H4 (cell line): ENCODE measurements around the gene CAMP. TPM values are rescaled to one million over a fixed set of nuclear protein-coding genes. Genes with fewer than 3 reads are reported as not detected.
A peak's percentile ranks its signal among the peaks of the same experiment; 100 is the strongest.
"Not testable (repeated sequence)": the region's sequence is repeated elsewhere in the genome, so short reads cannot be mapped to it uniquely, and the experiment has no call there.

ENCODE experiments used
- DNase-seq: peaks from one replicate; pipeline ENCODE4 v3.0.0-alpha.2; 2015; ENCODE audit warnings: low spot score
- total RNA-seq: library from RNA; depleted of rRNA; stranded (reverse); fragments of >200 nt; shearing (Covaris generic); gene quantifications from 2 replicates; pipeline ENCODE4 v1.2.3, GENCODE V29; 2014; rRNA removed

Gene CAMP
- total RNA-seq, 1 experiment from 2014 or later = 0.15 TPM

DNA sequence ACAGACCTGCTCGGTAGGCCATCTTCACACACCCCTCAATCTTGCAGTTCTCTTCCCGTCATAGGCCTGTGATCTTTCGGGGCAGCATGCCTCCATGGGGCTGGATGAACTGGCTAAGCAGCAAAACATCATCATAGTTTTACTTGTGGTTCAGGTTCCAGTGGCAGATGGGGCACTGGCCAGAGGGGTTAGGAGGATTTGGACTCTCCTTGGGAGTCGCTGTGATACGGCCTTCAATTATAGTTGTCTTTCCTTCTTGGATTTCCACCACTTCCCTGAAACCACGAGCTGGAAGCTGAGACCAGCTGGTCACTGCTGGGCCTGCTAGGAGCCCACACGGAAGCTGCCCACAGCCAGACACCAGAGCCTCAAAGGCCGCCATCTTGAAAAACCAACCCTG is 33.3 kb downstream of the CAMP start:
- DNase-seq = no peak

DNA sequence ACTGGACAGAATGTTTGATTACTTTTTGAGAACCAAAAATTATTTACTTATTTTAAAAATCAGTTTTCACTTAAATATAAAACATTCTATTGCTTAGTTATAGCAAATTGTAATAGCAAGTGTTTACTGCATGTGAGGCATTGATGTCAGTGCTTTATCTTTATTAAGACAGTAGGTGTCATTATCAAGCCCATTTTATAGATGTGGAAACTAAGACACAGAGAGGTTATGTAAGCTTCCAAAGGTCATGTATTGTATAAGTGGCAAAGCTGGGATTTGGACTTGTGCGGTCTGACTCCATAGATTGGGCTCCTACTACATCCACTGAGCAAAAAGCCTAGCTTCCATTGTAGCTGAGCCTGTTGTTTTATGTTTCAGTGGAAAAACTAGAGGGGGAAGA is 35.2 kb downstream of the CAMP start:
- DNase-seq = no peak

DNA sequence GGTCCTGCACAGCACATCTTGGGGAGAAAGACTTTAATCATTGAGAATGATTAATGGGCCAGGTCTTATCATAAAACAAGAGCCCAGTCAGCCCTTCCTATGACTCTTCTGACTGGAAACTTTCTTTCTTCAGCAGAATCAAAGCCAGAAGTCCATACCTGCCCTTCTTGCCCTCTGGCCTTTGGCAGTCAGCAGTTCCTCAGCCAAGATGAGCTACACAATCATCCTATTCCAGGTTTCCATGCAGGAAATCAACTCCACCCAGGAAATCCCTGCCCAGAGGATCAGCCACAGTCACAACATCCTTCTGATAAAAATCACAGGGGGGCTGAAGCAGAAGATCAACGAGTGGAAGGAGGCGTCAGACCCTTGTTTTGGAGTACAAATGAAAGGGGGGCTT is 44.5 kb downstream of the CAMP start:
- no peak for DNase-seq

DNA sequence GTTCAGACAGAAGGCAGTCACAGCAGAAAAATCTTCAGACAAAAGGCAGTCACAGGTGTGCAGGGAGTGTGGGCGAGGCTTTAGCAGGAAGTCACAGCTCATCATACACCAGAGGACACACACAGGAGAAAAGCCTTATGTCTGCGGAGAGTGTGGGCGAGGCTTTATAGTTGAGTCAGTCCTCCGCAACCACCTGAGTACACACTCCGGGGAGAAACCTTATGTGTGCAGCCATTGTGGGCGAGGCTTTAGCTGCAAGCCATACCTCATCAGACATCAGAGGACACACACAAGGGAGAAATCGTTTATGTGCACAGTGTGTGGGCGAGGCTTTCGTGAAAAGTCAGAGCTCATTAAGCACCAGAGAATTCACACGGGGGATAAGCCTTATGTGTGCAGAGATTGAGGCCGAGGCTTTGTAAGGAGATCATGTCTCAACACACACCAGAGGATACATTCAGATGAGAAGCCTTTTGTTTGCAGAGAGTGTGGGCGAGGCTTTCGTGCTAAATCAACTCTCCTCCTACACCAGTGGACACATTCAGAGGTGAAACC is 45.2 kb downstream of the CAMP start:
- DNase-seq = no peak

DNA sequence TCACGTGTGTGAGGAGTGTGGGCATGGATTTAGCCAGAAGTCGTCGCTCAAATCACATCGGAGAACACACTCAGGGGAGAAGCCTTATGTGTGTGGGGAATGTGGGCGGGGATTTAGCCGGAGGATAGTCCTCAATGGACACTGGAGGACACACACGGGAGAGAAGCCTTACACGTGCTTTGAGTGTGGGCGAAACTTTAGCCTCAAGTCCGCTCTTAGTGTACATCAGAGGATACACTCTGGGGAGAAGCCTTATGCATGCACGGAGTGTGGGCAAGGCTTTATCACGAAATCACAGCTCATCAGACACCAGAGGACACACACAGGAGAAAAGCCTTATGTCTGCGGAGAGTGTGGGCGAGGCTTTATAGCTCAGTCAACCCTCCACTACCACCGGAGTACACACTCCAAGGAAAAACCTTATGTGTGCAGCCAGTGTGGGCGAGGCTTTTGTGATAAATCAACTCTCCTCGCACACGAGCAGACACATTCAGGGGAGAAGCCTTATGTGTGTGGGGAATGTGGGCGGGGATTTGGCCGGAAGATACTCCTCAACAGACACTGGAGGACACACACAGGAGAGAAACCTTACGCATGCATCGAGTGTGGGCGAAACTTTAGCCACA is 45.8 kb downstream of the CAMP start:
- no peak for DNase-seq

DNA sequence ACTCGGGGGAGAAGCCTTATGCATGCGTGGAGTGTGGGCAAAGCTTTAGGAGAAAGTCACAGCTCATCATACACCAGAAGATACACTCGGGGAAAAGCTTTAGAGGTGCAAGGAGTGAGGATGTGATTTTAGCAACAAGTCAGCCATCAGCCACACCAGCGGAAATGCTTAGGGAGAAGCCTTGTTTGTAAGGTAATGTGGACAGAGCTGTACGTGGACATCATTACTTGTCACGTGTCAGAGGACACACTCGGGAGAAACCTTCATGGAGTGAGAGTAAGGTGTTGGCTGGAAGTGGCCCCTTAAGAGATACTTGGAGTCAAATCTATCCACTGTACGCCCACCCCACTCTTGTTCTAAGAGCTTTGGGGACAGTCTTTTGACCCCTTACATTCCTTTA is 46.3 kb downstream of the CAMP start:
- DNase-seq = no peak

DNA sequence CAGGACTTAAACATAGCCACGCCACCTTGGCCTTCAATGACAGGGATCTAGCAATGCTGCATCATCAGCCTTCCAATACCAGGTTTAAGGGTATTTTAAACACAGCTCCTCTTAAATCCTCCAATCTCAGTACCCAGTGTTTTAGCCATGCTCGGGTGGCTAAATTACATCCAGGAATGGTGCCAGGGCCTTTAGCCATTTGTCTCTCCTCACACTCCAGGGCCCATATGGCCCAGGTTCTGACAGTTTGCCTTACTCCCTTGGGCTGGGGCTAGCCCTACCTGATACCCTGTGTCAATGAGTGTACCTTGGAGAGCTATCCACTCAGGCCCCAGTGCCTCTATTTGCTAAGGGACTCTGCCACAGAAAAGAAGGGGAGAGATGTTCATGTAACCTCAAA is 47.0 kb downstream of the CAMP start:
- DNase-seq = no peak

DNA sequence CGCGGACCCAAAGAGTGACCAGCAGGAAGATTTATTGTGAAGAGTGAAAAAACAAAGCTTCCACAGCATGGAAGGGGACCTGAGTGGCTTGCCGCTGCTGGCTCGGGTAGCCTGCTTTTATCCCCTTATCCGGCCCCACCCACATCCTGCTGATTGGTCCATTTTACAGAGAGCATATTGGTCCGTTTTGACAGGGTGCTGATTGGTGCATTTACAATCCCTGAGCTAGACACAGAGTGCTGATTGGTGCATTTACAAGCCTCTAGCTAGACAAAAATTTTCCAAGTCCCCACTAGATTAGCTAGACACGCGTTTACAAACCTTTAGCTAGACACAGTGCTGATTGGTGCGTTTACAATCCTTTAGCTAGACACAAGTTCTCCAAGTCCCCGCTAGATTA is 47.9 kb downstream of the CAMP start:
- not testable (repeated sequence) for DNase-seq

DNA sequence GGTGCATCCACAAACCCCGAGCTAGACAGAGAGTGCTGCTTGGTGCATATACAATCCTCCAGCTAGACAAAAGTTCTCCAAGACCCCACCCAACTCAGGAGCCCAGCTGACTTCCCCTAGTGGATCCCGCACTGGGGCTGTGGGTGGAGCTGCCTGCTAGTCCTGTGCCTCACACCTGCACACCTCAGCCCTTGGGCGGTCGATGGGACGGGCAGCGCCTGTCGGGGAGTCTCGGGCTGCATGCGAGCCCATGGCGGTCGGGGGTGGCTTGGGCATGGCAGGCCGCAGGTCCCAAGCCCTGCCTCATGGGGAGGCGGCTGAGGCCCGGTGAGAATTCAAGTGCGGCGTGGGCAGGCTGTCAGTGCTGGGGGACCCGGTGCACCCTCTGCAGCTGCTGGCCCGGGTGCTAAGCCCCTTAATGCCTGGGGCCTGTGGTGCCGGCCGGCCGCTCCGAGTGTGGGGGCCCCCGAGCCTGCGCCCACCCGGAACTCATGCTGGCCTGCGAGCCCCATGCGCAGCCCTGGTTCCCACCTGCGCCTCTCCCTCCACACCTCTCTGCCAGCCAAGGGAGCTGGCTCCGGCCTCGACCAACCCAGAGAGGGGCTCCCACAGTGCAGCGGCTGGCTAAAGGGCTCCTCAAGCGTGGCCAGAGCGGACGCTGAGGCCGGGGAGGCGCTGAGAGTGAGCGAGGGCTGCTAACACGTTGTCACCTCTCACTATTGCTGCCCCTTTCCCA is 48.6 kb downstream of the CAMP start:
- no peak for DNase-seq

DNA sequence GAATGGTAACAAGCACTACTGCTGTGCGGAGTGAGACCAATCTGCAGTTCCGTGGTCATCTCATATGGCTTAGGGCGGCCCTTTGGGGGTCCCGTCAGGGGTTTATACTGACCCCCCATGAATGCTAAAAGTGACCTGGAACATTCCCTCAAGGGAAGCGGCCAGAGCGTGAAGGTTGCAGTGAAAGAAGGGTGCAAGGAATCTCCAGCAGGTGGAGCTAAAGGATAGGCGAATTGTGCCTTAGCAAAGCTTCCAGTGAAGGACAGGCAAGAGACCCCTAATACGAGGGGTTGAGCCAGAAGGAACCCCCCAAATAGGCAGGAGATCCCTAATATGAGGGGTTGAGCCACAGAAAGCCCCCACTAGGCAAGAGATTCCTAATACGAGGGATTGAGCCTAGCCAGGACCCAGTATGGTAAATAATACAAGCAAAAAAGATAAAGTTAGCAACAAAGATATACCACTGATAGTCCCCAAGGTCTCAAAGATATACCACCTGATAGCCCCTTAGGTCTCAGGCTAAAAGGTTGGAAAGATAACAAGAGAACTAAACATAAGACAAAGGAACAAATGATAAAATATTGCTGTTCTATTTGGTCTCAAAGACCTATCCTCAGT is 50.4 kb downstream of the CAMP start:
- peak; percentile 18 for DNase-seq

DNA sequence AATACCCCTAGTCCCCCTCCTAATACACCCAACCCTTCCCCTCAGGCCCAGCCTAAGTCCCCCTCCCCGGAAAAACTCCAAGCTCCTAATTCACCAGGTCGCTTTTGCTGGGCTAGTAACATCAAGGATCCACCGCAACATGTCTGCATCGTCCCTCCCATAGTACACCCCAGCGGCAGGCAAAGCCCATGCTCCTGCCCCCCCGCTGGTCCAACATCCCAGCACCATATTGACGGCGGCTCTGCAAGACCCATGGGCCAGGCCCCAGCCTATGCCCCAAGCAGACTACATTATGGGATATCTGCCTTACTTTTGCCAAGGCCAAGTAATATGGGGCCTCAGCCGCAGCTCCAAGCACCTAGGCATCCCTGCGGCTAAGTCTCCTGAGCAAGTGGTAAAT is 51.2 kb downstream of the CAMP start:
- no peak for DNase-seq

Other genes starting within 250 kb of the CAMP start
- gene MAP4, start 207.1 kb upstream of the CAMP start, total RNA-seq = 35.8 and 40.8 TPM in 2 replicates
- gene CDC25A, start 35.1 kb upstream of the CAMP start, total RNA-seq = 10.0 and 12.2 TPM in 2 replicates
- 1.3 and 1.5 TPM in 2 replicates for gene ZNF589, start 17.6 kb downstream of the CAMP start, total RNA-seq
- gene NME6, start 77.9 kb downstream of the CAMP start, total RNA-seq = 16.6 and 20.0 TPM in 2 replicates
- gene SPINK8, start 110.2 kb downstream of the CAMP start, total RNA-seq = not detected in 2 replicates
- gene FBXW12, start 148.7 kb downstream of the CAMP start, total RNA-seq = 0.08 TPM in 1 of 2 replicates, not detected in the other
- 4.3 and 9.6 TPM in 2 replicates for gene PLXNB1, start 206.6 kb downstream of the CAMP start, total RNA-seq
- gene CCDC51, start 216.6 kb downstream of the CAMP start, total RNA-seq = 23.3 and 28.6 TPM in 2 replicates
- 502 and 627 TPM in 2 replicates for gene TMA7, start 216.8 kb downstream of the CAMP start, total RNA-seq
- 5.3 and 5.7 TPM in 2 replicates for gene ATRIP, start 223.2 kb downstream of the CAMP start, total RNA-seq